Esophagus squamous epithelium (tissue), 4 donors: ENCODE results near the gene FAM3B.

ENCODE experiments used
- CTCF ChIP-seq, 6 experiments: fragments of 450-650 bp in 4 of 6; fragments of 200-600 bp in 2 of 6; sonication (generic) in 2 of 6; IDR thresholded peaks; one replicate each; pipeline ENCODE4 v1.5.1; 2016 to 2019; ENCODE audit warnings: antibody characterized with exemption in 6 of 6, mild to moderate bottlenecking in 4 of 6, moderate library complexity in 4 of 6
- POLR2A ChIP-seq, 4 donors: fragments of 450-650 bp; IDR thresholded peaks; one replicate each; pipeline ENCODE4 v1.6.1; 2017; ENCODE audit warnings: antibody characterized with exemption in 4 of 4, mild to moderate bottlenecking in 4 of 4, moderate library complexity in 3 of 4

- no peak for TF ChIP-seq CTCF (IDR thresholded peaks at IDR 0.05)
- no peak for TF ChIP-seq POLR2A (IDR thresholded peaks at IDR 0.05)
Observed at GRCh38 chr21:41277846-41278245, 38.8 kb upstream of the FAM3B start.
